Measurements from ENCODE around the gene GRAMD2B.

Gene GRAMD2B

DNA sequence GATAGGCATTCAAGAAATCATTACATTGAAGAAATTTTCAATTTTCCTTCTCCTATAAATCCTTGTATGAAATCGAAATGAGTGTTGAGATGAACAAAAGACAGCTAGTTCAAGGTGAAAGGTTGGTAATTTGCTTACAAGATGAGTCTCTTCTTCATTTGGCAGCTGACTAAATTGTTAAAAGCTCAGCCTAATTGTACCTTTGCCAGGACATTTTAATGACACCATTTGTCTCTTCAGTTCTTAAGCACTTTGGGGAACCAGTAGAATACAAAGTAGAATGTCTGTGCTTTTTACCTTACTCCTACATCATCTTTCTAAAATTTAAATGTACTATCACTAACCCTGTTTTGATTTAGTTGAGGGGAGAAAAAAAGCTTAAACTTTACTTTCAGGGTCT, 59.4 kb downstream of the GRAMD2B start:
- DNase-seq, result no peak

DNA sequence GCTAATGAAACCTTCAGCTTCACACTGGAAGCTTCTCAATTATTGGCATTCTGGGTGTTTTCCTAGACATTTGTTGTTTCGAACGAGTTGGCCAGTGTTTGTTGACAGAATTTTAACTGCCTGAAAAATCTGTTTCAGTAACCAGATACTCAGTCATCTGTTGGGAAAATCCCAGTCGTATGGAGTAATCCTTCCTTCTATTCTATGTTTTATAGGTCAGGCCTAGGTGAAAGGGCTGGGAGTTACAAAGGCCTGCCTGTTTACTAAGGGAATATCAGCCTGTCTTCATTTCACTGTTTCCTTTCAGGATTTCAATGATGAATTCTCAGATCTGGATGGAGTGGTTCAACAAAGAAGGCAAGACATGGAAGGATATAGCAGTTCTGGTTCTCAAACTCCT, 59.9 kb downstream of the GRAMD2B start:
- DNase-seq, result no peak

DNA sequence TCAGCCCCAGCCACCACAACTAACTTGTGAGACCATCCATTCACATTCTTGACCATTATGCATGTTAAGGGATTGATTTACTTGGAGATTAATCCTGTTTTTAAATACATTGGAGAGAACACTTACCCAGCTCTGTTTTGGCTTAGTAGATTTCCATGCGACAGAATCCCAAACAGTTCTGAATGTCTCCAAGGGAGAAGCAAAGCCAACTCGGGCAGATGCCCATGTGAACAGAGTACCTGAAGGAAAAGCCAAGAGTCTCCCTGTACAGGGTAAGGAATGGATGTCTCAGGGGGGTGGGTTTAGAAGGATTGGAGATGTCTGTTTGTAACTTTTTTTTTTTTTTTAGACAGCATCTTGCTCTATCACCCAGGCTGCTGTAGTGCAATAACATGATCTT, 61.0 kb downstream of the GRAMD2B start:
- DNase-seq, result no peak

DNA sequence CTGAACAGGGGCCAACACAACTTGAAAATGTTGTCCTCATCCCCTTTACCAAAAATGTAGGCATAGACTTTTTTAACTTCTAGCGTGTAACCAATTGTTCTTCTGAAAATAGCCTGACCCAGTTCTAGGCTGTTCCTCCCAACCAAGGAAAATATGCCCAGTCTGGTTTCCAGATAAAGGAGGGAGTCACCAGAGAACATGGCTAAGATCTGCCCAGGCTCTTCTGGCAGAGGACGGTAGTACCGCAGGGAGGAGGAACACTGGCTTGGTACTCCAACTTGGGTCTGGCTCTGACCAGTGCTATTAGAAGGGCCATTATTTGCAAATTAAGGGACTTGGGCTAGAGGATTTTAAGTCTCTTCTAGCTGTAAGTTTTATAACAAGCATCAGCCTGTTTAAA, 63.1 kb downstream of the GRAMD2B start:
- DNase-seq, result no peak

DNA sequence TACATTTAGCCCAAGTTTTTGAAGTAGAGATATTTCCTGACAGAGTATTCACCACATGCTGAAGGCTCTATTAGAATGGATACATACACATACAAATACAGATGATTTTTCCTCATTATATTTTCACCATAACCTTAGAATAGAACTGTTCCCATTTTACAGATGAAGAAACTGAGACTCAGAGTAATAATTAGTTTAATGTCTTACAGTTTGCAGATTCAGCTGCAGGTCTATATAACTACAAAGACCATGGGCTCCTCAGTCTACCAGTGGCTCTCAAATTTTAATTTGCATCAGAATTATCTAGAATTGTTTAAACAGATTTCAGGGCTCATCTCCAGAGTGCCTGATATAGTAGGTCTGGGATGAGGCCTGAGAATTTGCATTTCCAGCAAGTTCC, 64.4 kb downstream of the GRAMD2B start:
- no peak for DNase-seq

DNA sequence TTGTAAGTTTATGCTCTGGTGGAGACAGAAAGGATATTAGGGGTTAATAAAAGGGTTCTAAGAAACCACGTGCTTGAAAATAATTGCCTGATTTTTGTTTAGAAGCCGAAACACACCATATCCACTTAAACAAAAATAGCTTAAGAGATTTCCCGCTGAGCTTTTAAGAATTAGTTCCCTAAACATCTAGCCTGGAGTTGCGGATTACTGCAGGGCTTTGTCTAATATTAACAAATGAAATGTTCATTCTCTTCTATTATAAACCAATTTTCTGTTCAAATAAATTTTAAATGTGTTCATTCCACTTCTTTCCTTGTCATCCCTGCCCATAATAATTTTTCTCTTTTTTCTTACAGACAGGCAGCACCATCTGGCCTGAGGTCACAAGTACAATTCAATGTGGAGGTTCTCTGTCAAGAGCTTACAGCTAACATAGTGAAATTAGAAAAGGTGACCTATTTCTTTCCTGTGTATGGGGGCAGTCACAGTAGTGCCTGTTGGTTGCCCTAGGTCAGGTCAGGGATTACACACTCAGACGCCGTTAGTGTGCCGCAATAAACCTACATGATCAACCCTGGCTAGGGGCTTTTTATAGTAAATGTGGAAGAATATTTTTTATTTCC, 65.3 kb downstream of the GRAMD2B start:
- no peak for DNase-seq

DNA sequence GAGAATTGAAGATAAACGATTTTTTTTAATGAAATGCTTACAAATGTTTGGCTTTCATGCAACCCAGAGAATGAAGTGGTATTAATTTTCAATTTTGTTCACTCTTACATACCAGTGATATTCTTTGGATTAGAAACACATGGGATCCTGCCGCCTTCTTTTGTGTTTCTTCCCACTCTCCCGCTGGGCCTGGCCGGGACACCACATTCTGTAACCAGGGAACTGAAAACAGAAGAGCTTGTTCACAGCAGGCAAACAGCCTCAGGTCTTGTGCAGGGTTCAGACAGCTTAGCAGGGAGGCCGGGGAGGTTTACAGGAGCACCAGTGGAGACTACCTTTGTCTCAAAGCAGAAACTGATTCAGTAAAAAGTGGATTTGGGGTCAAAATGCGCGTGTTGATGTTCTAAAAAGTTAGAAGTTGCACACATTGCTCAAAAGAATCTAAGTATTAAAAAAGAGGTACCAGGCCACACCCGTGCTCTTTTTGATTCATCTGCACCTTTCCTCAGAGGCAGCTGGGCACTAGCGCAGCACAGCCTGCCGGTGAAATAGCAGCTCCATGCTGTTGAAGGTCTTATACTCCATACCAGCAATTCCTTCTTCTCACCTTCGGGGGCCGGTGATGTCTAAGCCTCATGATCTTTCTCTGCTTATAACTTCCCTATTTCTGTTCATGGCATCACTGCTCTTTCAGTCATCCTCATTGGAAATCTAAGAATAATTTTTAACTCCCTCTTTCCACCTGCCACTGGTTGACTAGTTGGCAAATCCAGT, 67.1 kb downstream of the GRAMD2B start:
- no peak for DNase-seq

DNA sequence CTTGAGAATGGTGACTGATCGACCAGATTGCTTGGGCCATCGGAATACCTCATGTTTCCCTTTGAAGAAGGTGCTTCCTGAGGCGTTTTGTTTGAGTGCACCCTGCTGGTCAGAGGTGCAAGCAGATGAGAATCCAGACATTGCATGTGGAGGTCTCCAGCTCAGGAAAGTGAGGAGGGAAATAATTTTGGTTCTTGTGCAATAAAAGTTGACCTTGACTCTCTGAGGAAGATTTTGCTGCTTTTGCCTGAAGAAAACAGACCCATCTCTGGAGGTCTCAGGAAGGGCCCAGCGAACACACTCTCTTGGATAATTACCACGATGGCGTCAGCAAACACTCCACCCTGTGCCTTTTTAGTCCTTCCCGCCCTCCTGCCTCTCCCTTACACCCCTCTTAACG, 69.7 kb downstream of the GRAMD2B start:
- no peak for DNase-seq

DNA sequence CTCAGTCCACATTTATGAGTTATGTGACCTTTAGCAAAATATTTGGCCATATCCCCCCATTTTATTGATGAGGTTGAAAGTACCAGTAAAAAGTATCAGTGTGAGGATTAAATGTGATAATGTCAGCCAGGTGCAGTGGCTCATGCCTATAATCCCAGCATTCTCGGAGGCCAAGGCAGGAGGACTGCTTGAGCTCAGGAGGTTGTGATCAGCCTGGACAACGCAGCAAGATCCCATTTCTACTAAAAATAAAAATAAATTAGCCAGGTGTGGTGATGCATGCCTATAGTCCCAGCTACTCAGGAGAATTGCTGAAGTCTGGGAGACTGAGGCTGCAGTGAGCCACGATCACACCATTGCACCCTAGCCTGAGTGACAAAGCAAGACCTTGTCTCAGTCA, 71.2 kb downstream of the GRAMD2B start:
- DNase-seq, result no peak

DNA sequence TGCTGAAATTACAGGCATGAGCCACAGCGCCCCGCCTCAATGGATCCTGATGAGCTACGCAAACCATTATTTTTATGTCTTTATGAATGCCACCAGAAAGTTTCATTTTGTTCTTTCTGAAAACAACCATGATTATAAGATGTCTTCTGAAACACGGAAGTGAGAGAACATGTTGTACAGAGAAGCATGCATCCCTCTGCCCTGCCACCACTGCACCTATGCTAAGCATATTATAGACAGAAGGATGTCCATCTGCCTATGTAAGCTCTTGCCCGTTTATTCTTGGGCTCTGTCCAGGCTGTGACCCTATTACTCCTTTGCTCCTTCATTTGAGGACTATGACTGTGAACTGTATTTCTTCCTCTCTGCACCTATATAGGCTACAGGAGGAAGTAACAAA, 74.3 kb downstream of the GRAMD2B start:
- no peak for DNase-seq

DNA sequence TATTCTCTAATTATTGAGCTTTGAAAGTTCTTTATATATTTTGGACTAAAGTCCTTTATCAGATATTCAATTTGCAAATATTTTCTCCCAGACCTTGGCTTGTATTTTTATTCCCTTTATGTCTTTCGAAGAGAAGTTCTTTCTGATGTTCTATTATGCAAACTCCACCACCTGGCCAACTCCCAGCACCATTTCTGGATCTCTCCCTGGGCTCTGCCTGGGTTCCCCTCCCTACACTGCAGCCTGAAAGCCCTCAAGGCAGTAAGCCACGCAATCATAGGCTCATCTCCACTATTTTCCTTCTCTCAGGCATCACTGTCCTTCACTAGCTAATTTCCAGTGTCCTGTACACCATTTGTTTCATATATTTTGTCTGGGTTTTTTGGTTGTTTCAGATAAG, 76.1 kb downstream of the GRAMD2B start:
- no peak for DNase-seq

DNA sequence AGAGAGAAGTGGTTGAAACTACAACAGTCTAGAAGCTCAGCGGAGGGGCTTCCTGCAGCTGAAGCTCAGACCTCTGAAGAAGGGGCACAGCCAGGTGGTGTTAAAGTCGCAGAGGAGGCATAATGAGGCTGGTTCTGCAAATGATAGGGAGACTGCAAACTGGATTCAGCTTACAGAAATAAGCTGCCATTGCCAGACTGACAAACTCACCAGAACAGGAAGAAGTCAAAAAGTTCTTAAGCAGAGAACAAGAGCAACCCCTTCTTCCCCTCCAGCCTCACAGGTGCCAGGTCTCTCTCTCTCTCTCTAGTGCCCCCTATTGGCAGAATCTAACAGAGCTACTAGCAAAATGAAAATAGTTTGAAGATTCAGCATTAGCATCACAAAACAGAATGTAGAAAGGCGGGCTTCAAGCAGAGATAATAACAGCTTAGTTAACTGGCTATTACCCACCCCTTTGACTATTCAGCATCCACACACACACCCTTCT, 76.7 kb downstream of the GRAMD2B start:
- no peak for DNase-seq

DNA sequence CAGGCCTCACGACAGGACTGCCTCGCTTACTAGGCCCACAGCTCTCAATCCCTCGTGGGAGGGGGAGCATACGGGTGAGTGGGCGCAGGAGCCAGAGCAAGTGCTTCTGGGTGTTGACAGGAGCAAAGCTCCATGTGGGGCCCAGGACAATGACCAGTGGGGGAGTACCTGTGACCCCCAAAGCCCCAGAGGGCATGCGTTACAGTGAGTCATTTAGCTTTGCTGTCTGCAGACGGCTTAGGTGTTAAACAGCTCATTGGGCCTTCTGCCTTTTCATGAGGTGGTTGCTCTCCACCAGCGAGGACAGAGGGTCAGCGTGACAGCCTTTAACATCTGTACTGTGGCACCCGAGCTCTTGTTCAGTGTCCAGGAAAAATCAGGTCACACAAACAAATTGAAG, 78.2 kb downstream of the GRAMD2B start:
- DNase-seq, result no peak

DNA sequence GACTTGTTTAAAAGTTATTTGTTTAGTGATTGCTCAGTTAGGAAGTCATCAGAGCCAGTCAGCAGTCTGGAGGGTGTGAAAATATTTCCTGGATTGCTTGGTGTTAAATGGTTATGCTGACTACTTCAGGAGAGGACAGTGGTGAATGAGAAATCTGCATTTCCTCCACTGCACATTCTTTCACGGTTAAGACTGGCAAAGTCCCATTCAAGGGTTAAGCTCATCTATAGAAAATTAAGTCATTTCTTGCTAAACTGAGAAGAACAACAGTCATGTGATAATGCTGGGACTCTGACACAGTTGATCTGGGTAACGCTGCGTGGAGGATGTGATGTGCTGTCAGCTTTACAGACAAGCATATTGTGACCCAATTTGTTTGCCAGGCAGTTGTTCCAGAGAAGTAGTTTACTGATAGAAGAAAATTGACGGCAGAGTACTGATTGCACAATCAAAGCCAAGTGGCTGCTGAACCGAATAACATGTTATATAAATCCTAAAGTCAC, 80.4 kb downstream of the GRAMD2B start:
- no peak for DNase-seq

DNA sequence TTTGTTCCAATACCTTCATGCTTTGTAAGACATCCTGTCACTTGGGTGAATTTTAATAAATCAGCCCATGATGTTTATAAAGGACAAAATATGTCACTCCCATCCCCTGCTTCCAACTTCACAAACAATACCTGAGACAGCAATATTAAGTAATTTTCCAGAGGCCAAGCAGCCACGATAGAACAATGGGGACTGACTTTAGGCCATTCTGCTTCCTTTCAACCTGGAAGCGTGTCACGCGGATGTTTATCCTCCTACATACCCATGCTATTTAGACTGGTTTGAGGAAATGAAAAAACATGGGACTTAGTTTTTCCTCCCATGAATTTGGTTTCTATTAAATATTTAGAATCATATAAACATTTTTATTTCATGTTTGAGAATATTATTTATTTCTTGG, 82.9 kb downstream of the GRAMD2B start:
- no peak for DNase-seq

DNA sequence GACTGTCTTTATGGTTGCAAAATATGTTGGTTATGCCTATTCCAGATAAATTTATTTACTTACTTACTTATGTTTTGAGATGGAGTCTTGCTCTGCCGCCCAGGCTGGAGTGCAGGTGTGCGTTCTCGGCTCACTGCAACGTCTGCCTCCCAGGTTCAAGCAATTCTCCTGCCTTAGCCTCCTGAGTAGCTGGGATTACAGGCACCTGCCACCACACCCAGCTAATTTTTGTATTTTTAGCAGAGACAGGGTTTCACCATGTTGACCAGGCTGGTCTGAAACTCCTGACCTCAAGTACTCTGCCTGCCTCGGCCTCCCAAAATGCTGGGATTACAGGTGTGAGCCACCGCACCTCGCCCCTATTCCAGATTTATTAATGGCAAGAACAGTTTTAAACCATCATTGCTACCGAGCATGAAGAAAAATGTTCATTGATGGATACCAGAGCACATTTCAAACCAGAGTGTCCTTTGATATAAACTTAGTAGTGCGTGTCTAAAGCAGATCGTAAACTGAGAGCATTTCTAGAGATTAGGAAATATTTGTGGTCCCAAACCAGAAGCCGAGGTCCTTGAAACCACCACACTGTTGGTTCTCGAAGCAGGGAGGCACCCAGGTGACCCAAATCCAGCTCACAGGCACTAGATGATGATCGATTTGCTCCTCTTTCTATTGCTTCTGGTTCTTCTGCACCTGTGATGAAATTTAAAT, 85.2 kb downstream of the GRAMD2B start:
- DNase-seq, result no peak

DNA sequence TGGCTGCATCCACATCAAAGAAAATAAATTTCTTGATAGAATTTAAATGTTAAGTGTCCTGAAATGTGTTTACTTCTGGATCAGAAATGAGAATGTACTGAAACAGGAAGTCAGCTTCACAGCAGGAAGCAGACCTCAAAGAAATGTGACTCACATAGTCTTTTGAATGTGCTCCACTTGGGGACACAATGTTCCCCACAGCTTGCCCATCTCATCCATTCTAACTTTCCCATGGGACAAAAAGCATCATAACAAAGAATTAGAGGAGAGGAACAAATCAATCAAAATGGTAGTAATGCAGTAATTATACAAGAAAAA, 85.7 kb downstream of the GRAMD2B start:
- DNase-seq, result no peak

DNA sequence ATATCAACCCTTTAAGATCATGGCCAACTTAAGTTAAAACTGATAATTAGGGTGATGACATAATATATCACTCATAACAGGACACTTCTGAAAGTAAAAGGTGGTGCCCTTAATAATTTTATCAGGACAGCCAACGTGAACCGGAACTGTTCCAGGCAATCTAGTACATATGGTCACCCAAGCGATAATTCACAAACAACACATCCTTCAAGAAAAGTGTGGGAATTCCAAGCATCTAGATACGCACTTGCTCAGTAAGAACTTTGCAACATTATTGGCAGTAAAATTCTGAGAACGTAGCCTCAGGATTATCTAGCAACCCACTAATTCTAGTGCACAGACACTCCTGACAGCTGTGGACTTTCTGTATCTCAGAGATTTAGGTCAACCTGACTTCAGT, 86.1 kb downstream of the GRAMD2B start:
- no peak for DNase-seq

DNA sequence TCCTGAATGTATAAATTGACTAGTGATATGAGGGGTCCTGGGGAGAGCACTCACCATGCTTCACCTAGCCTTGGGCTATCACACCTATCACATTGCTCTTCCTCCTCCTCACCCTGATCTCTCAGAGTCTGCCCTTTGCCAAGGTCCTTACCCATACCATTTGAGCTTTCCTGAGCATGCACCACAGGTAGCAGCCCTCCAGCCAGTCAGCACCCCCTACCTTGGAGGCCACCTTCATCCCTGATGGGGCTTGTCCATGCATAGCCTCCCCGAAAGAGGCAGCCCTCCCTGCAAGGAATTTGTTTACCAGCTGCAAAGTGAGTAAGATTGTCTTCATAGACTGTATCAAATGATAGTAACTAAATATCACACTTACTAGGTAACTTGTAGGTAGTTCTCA, 88.8 kb downstream of the GRAMD2B start:
- DNase-seq, result no peak

DNA sequence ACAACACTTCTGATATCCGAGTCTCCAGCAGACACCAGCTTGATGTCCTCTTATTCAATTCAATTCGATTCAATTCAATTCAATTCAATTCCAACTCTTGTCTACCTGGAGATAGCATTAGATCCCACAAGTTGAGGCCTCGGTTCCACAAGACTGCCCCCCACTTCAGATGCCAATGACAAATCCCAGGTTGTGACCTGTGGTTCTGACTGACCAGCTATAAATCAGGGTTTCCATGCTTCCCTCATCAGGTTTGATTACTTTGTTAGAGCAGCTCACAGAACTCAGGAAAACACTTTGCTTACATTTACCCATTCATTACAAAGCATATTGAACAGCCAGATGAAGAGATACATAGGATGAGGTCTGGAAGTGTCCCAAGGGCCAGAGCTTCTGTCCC, 89.2 kb downstream of the GRAMD2B start:
- DNase-seq, result no peak

DNA sequence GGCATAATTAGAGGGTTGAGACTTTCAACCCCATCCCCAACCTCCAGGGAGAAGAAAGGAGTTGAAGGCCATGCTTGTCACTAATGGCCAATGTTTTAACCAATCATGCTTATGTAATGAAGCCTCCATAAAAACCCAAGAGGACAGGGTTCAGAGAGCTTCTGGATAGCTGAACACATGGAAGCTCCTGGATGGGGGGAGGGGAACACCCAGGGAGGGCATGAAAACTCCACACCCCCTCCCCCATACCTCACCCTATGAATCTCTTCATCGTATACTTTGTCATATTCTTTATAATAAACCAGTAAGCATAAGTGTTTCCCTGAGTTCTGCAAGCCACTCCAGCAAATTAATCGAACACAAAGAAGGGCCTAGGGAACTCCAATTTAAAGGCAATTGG, 90.1 kb downstream of the GRAMD2B start:
- no peak for DNase-seq

DNA sequence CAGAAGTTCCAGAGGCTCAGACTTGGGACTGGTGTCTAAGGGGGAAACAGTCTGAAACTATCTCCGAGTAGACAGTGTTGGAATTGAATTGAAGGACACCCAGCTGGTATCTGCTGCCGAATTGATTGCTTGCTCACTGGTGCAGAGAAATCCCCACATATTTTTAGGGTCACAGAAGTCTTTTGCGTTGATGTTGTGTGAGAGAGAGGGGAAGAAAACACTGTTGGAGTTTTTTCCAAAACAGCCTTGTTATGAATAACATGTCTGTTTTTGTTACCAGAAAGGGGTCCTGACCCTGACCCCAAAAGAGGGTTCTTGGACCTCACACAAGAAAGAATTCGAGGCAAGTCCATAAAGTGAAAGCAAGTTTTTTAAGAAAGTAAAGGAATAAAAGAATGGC, 90.5 kb downstream of the GRAMD2B start:
- no peak for DNase-seq

DNA sequence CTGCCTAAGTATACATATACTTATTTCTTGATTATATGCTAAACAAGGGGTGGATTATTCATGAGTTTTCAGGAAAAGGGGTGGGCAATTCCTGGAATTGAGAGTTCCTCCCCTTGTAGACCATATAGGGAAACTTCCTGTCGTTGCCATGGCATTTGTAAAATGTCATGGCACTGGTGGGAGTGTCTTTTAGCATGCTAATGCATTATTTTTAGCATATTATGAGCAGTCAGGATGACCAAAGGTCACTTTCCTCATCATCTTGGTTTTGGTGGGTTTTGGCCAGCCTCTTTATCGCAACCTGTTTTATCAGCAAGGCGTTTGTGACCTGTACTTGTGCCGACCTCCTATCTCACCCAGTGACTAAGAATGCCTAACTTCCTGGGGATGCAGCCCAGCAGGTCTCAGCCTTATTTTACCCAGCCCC, 90.9 kb downstream of the GRAMD2B start:
- DNase-seq, result no peak

DNA sequence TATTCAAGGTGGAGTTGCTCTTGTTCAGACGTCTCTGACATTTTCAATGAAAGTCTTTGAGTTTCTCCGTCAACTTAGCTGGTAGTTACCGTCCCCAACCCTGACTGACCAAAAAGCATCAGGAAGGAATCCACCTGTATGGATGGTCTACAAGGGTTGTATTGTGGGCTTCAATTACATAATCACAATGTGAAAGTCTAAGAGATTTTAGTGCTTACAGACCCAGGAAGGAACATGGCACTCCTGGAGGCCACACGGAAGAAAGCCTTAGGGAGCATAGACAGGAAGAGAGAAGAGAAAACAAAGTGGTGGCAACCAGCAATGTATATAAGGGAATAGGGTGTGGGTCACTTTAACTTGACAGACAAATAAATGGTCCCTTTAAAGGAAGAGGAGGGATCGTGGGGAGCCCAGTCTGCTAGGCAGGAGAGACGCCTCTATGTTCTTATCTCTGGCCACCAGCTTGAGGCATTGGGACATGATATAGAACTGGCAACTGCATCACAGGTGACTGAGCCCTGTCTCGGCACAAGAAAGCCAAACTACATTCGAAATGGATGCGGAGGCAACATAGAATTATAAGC, 91.4 kb downstream of the GRAMD2B start:
- DNase-seq, result no peak
